Muscle of leg (tissue), 16 donors: Measurements from ENCODE around the gene MAP10. TPM values are rescaled to one million over a fixed set of nuclear protein-coding genes. Genes with fewer than 3 reads are reported as not detected.

Experiments
- DNase-seq: peaks from one replicate; pipeline ENCODE4 v3.0.0; 2013
- H3K27ac ChIP-seq: one replicate; pipeline ENCODE4 v1.5.1; 2013; ENCODE audit warnings: mild to moderate bottlenecking, low read length, control low read depth
- H3K27me3 ChIP-seq: one replicate; pipeline ENCODE4 v1.6.1; 2013; ENCODE audit warnings: low read length; ENCODE audit not compliant: control insufficient read depth, insufficient read depth
- H3K36me3 ChIP-seq: one replicate; pipeline ENCODE4 v1.6.1; 2013; ENCODE audit warnings: low read length; ENCODE audit not compliant: control insufficient read depth, insufficient read depth
- H3K4me1 ChIP-seq: one replicate; pipeline ENCODE4 v1.6.1; 2013; ENCODE audit warnings: low read length; ENCODE audit not compliant: control insufficient read depth, insufficient read depth
- H3K4me3 ChIP-seq: one replicate; pipeline ENCODE4 v1.5.1; 2013; ENCODE audit warnings: low read length, control low read depth
- H3K9me3 ChIP-seq: replicated peaks from 2 replicates; pipeline ENCODE4 v1.6.1; 2013; ENCODE audit warnings: low read depth, low read length; ENCODE audit not compliant: control insufficient read depth
- WGBS: methylation state at CpG from one replicate; pipeline ENCODE4 v1.1.5; 2013; ENCODE audit warnings: missing lambda C conversion rate; ENCODE audit not compliant: insufficient coverage; 5-methylcytosine and 5-hydroxymethylcytosine counted together
- long read RNA-seq, 11 donors: transcript quantifications; one replicate each; lab custom pipeline, GENCODE V29; 2026
- polyA plus RNA-seq, 8 donors: library from polyadenylated mRNA; unstranded; fragments of 120-200 nt; gene quantifications; one replicate each; pipeline versions ENCODE4 v1.2.1 to v1.2.3, GENCODE V29; 2013; ENCODE audit warnings: inconsistent platforms in 1 of 8, low replicate concordance in 1 of 8; ENCODE audit not compliant: insufficient read length in 8 of 8, insufficient read depth in 1 of 8
- total RNA-seq: library from RNA; stranded (reverse); fragments of 120-200 nt; gene quantifications from one replicate; pipeline ENCODE4 v1.2.4, GENCODE V29; 2013

The MAP10 gene
- total RNA-seq (2.9 TPM), polyA plus RNA-seq (1 to 10 TPM; 2.2 to 3.5 (median 2.6) TPM)
- long read RNA-seq, donor 1, partial matches to known transcripts: 0 of 2 reads
- long read RNA-seq, donor 1, other reads (novel, unspliced or antisense): 0 of 2 reads
- long read RNA-seq, donor 2: 0 reads
- long read RNA-seq, donor 3, transcript MAP10-201 (1 exons, 3,516 nt): major isoform, 9 of 9 reads
- long read RNA-seq, donor 3, partial matches to known transcripts: 0 of 9 reads
- long read RNA-seq, donor 3, other reads (novel, unspliced or antisense): 0 of 9 reads
- long read RNA-seq, donor 4, partial matches to known transcripts: 0 of 4 reads
- long read RNA-seq, donor 4, other reads (novel, unspliced or antisense): 0 of 4 reads
- long read RNA-seq, donor 5, transcript MAP10-201 (1 exons, 3,516 nt): major isoform, 7 of 7 reads
- long read RNA-seq, donor 5, partial matches to known transcripts: 0 of 7 reads
- long read RNA-seq, donor 5, other reads (novel, unspliced or antisense): 0 of 7 reads
- long read RNA-seq, donor 6, partial matches to known transcripts: 0 of 4 reads
- long read RNA-seq, donor 6, other reads (novel, unspliced or antisense): 0 of 4 reads
- long read RNA-seq, donor 7, partial matches to known transcripts: 0 of 2 reads
- long read RNA-seq, donor 7, other reads (novel, unspliced or antisense): 0 of 2 reads
- long read RNA-seq, donor 8, partial matches to known transcripts: 0 of 4 reads
- long read RNA-seq, donor 8, other reads (novel, unspliced or antisense): 0 of 4 reads
- long read RNA-seq, donor 9, partial matches to known transcripts: 0 of 4 reads
- long read RNA-seq, donor 9, other reads (novel, unspliced or antisense): 0 of 4 reads
- long read RNA-seq, donor 10, transcript MAP10-201 (1 exons, 3,516 nt): major isoform, 6 of 6 reads
- long read RNA-seq, donor 10, partial matches to known transcripts: 0 of 6 reads
- long read RNA-seq, donor 10, other reads (novel, unspliced or antisense): 0 of 6 reads
- long read RNA-seq, donor 11, partial matches to known transcripts: 0 of 4 reads
- long read RNA-seq, donor 11, other reads (novel, unspliced or antisense): 0 of 4 reads

DNA sequence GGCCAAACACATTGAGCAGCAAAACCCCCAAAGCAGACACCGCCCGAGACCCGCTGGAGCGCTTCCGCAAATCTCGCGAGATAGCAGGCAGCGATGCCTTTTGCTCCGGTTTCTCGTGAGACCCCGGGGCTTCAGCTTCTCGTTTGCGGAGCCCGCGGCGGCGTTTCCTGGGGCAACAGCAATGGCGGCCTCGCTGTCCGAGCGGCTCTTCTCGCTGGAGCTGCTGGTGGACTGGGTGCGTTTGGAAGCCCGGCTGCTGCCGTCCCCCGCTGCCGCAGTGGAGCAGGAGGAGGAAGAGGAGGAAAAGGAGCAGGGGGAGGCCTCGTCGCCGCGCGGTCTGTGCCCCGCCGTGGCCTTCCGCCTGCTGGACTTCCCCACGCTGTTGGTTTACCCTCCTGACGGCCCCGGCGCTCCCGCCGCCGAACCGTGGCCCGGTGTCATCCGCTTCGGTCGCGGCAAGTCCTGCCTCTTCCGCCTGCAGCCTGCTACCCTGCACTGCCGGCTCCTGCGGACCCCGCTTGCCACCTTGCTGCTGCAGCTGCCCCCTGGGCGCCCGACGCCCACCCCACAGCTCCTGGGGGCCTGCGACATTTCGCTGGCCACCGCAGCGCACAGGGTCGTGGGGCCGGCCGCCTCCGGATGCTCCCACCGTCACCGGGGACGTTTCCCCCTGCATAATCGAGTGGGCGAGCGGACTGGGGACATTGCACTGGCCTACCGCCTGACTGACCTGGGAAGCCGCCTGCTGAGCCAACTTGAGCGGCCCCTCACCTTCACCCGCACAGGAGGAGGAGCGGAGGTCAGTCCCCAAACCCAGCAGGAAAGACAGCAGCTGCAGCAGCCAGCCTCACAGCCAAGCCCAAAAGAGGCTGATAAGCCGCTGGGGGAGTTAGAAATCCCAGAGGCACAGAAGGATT, at the start of gene MAP10:
Gene MAP10 (plus strand): TSS at position 148 of the 917 bp plus-strand sequence. CDS start 34 bp downstream, at position 182.
- WGBS: 5% methylated on average over 74 of the region's 75 CpGs
- Histone ChIP-seq H3K4me1 (peaks cover 8% of the 10 kb centered on the region), H3K27me3 (no peaks in the 10 kb centered on the region)

DNA sequence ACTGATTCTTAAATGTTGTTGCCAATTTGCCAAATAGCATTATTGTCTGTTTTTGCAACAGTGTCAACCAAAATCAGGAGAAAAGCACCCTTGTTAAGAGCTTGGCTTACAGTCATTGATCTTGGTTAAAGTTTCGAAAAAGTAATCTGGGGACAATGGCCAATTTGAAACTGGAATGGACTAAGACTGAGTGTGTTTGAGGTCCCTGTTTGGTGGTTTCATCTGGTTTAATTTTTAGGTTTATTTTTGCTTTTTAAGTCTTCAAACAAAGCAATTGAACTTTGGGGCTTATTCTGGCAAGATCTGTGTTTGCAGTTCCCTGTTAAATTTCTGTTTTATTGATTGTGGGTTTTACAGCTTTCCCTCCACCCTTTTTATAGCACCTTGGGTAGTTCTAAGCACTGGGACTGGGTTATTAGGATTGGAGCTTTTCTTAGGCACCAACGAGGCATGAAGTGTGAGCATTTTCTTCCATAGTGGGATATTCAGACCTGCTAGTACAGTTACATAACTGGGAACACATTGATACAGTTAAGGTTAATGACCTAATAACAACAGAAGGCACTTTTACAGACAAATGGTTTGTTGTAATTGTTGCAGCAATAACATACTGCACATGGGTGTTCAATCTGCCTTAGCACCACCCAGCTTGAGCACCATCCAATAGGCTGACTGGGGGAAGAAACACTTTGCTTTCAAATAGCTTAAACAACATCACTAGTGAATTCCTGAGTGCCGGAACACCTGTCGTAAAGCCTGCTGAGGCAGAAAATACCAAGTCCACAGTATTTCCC, 40.6 kb upstream of the MAP10 start:
- Histone ChIP-seq H3K27ac (no peak overlapping the region), H3K4me1 (no peaks in the 10 kb centered on the region), H3K9me3 (no peaks in the 10 kb centered on the region), H3K36me3 (no peaks in the 10 kb centered on the region), H3K27me3 (no peaks in the 10 kb centered on the region), H3K4me3 (no peak overlapping the region)
- no peak for DNase-seq
- 70% methylated on average over 2 of the region's 4 CpGs for WGBS

More for the DNA sequence above, at the start of gene MAP10:
- Histone ChIP-seq H3K36me3 (no peaks in the 10 kb centered on the region), H3K4me3 (peak within 1 kb of the TSS; percentile 82), H3K27ac (peak within 1 kb of the TSS; percentile 81), H3K9me3 (peaks cover 4% of the 10 kb centered on the region)
- DNase-seq: peak; percentile 91

GRCh38 chr1:232765542-232765941, 39.7 kb upstream of the MAP10 start:
- H3K36me3 ChIP-seq: no peaks in the 10 kb centered on the region
- no peaks in the 10 kb centered on the region for H3K27me3 ChIP-seq
- no CpG with 5 or more reads among the region's 6 CpGs for WGBS
- H3K4me3 ChIP-seq: no peak overlapping the region
- H3K4me1 ChIP-seq: no peaks in the 10 kb centered on the region
- no peak for DNase-seq
- H3K9me3 ChIP-seq: no peaks in the 10 kb centered on the region
- no peak overlapping the region for H3K27ac ChIP-seq

GRCh38 chr1:232766241-232766890, 38.9 kb upstream of the MAP10 start:
- H3K4me3 ChIP-seq: no peak overlapping the region
- no peak overlapping the region for H3K27ac ChIP-seq
- H3K4me1 ChIP-seq: no peaks in the 10 kb centered on the region
- no peaks in the 10 kb centered on the region for H3K36me3 ChIP-seq
- H3K27me3 ChIP-seq: no peaks in the 10 kb centered on the region
- 64% methylated on average over 2 of the region's 8 CpGs for WGBS
- H3K9me3 ChIP-seq: no peaks in the 10 kb centered on the region
- DNase-seq: peak; percentile 7

DNA sequence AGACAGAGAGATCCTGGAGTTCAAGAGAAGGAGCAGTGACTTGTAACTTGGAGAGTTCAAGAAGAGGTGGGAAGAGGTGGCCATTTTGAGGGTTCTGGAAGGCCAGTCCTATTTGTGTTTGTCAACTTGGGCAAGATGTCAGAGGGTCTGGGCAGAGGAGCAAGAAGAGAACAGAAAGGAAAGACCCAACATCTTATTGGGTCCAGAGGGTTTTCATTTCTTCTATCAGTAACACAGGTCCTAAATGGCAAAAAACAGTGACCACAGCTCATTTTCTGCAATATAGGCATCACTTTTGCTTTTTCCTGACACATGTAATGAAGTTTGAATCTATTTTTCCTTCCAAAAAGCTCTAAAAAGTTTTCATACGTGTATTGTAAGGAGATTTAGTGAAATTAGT, 38.3 kb upstream of the MAP10 start:
- no peak for DNase-seq
- H3K4me3 ChIP-seq: no peak overlapping the region
- H3K36me3 ChIP-seq: no peaks in the 10 kb centered on the region
- no peaks in the 10 kb centered on the region for H3K27me3 ChIP-seq
- H3K4me1 ChIP-seq: no peaks in the 10 kb centered on the region
- WGBS: no CpG with 5 or more reads among the region's 1 CpG
- no peaks in the 10 kb centered on the region for H3K9me3 ChIP-seq
- H3K27ac ChIP-seq: no peak overlapping the region

GRCh38 chr1:232767305-232768074, 37.7 kb upstream of the MAP10 start:
- Histone ChIP-seq H3K27ac (no peak overlapping the region), H3K4me3 (no peak overlapping the region), H3K36me3 (no peaks in the 10 kb centered on the region), H3K4me1 (no peaks in the 10 kb centered on the region), H3K27me3 (no peaks in the 10 kb centered on the region), H3K9me3 (no peaks in the 10 kb centered on the region)
- peak; percentile 51 for DNase-seq
- 30% methylated on average over 2 of the region's 14 CpGs for WGBS

- Histone ChIP-seq H3K36me3 (no peaks in the 10 kb centered on the region), H3K27me3 (no peaks in the 10 kb centered on the region), H3K9me3 (no peaks in the 10 kb centered on the region), H3K4me1 (no peaks in the 10 kb centered on the region), H3K27ac (no peak overlapping the region), H3K4me3 (no peak overlapping the region)
- 100% methylated on average over 2 of the region's 2 CpGs for WGBS
- DNase-seq: no peak
Observed at GRCh38 chr1:232768793-232769192, 36.4 kb upstream of the MAP10 start.

DNA sequence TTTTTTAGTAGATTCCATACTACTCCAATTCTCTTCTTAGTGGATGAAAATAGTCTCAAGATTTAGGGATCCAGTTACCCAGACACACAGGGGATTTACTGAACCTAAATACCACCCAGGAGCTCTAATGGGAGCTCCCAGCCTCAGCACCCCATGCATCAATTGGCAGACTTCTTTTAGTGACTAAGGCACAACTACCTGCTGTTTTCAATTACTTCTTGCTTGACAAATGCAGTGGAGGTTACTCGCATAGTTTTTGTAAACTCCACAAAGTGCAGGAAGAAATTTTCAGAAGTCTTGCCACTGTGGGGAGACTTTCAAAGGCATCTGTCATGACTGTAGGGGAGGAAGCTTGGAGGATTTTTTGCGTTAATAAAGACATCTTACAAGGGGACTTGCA, 35.5 kb upstream of the MAP10 start:
- no peaks in the 10 kb centered on the region for H3K4me1 ChIP-seq
- no peak overlapping the region for H3K27ac ChIP-seq
- no peak overlapping the region for H3K4me3 ChIP-seq
- DNase-seq: peak; percentile 6
- H3K9me3 ChIP-seq: no peaks in the 10 kb centered on the region
- WGBS: no CpG with 5 or more reads among the region's 2 CpGs
- no peaks in the 10 kb centered on the region for H3K27me3 ChIP-seq
- H3K36me3 ChIP-seq: no peaks in the 10 kb centered on the region
